ENCODE data around the gene MBNL2.
A peak's percentile ranks its signal among the peaks of the same experiment; 100 is the strongest.

Gene MBNL2

GRCh38 chr13:97259798-97260714 lies 37.9 kb downstream of the MBNL2 start:
- TF ChIP-seq CTCF (IDR thresholded peaks at IDR 0.05; ENCODE audit: unreplicated experiment in 3 of 3), result no peak
- peaks cover 32% of the 10 kb centered on the region for H3K36me3 Mint-ChIP-seq (ENCODE audit: low read depth)
- no peaks in the 10 kb centered on the region for H3K27me3 Mint-ChIP-seq (ENCODE audit: low read depth)
- peak overlapping the region; percentile 55 to 69 (median 64) for H3K27ac Mint-ChIP-seq
- no peaks in the 10 kb centered on the region for H3K9me3 Mint-ChIP-seq
- H3K4me1 Mint-ChIP-seq, result peaks cover 49% of the 10 kb centered on the region
- H3K4me3 Mint-ChIP-seq, result no peak overlapping the region

GRCh38 chr13:97261254-97262005 lies 39.3 kb downstream of the MBNL2 start:
- peaks cover 57% of the 10 kb centered on the region for H3K4me1 Mint-ChIP-seq

GRCh38 chr13:97262058-97262457 lies 39.9 kb downstream of the MBNL2 start:
- Mint-ChIP-seq H3K9me3 (no peaks in the 10 kb centered on the region), H3K4me1 (peaks cover 61% of the 10 kb centered on the region), H3K4me3 (no peak overlapping the region), H3K27ac (peak overlapping the region in 2 of 3 experiments; percentile 26 to 69), H3K36me3 (ENCODE audit: low read depth) (peaks cover 16% of the 10 kb centered on the region), H3K27me3 (ENCODE audit: low read depth) (no peaks in the 10 kb centered on the region)
- TF ChIP-seq CTCF (IDR thresholded peaks at IDR 0.05; ENCODE audit: unreplicated experiment in 3 of 3), result no peak

More at GRCh38 chr13:97261254-97262005, 39.3 kb downstream of the MBNL2 start:
- Mint-ChIP-seq H3K27me3 (ENCODE audit: low read depth) (no peaks in the 10 kb centered on the region), H3K36me3 (ENCODE audit: low read depth) (peaks cover 23% of the 10 kb centered on the region), H3K27ac (peak overlapping the region; percentile 24 to 69 (median 26)), H3K4me3 (no peak overlapping the region), H3K9me3 (no peaks in the 10 kb centered on the region)
- no peak for TF ChIP-seq CTCF (IDR thresholded peaks at IDR 0.05; ENCODE audit: unreplicated experiment in 3 of 3)

- Mint-ChIP-seq H3K27ac (no peak overlapping the region), H3K9me3 (no peaks in the 10 kb centered on the region), H3K4me1 (peaks cover 63% of the 10 kb centered on the region), H3K36me3 (ENCODE audit: low read depth) (peaks cover 9% of the 10 kb centered on the region), H3K4me3 (no peak overlapping the region), H3K27me3 (ENCODE audit: low read depth) (no peaks in the 10 kb centered on the region)
- no peak for TF ChIP-seq CTCF (IDR thresholded peaks at IDR 0.05; ENCODE audit: unreplicated experiment in 3 of 3)
These were observed 41.0 kb downstream of the MBNL2 start for GRCh38 chr13:97263160-97263559.

GRCh38 chr13:97264663-97265062 lies 42.5 kb downstream of the MBNL2 start:
- no peak overlapping the region for H3K27ac Mint-ChIP-seq
- TF ChIP-seq CTCF (IDR thresholded peaks at IDR 0.05; ENCODE audit: unreplicated experiment in 3 of 3), result no peak
- no peaks in the 10 kb centered on the region for H3K27me3 Mint-ChIP-seq (ENCODE audit: low read depth)
- no peaks in the 10 kb centered on the region for H3K9me3 Mint-ChIP-seq
- H3K36me3 Mint-ChIP-seq (ENCODE audit: low read depth), result peaks cover 15% of the 10 kb centered on the region
- H3K4me3 Mint-ChIP-seq, result no peak overlapping the region
- peaks cover 61% of the 10 kb centered on the region for H3K4me1 Mint-ChIP-seq

All from nephron (organoid).